ENCODE results near the gene PHACTR1. TPM values are rescaled to one million over a fixed set of nuclear protein-coding genes. Genes with fewer than 3 reads are reported as not detected.

Gene PHACTR1
- total RNA-seq, 4 donors from 2014 or later = 2.0 to 8.3 (median 4.5) TPM

GRCh38 chr6:12977806-12978205 lies 261.2 kb downstream of the PHACTR1 start:
- Histone ChIP-seq H3K9me3 (no peaks in the 10 kb centered on the region), H3K4me3 (no peak overlapping the region), H3K27ac (no peak overlapping the region), H3K4me1 (no peaks in the 10 kb centered on the region), H3K27me3 (no peaks in the 10 kb centered on the region), H3K36me3 (no peaks in the 10 kb centered on the region)
- intact Hi-C loops (cut with DNase I; ENCODE audit: low total_unique reads) = no loop called here
- no peak for DNase-seq
- TF ChIP-seq POLR2A (IDR thresholded peaks at IDR 0.05) = no peak
- TF ChIP-seq CTCF (IDR thresholded peaks at IDR 0.05) = no peak

- no peaks in the 10 kb centered on the region for H3K4me1 ChIP-seq
- H3K4me3 ChIP-seq = no peak overlapping the region
- no peaks in the 10 kb centered on the region for H3K36me3 ChIP-seq
- no peak overlapping the region for H3K27ac ChIP-seq
- no peaks in the 10 kb centered on the region for H3K9me3 ChIP-seq
- intact Hi-C loops (cut with DNase I; ENCODE audit: low total_unique reads) = no loop called here
- no peak for TF ChIP-seq POLR2A (IDR thresholded peaks at IDR 0.05)
- no peak for TF ChIP-seq CTCF (IDR thresholded peaks at IDR 0.05)
- H3K27me3 ChIP-seq = no peaks in the 10 kb centered on the region
- no peak for DNase-seq
Measured at GRCh38 chr6:12980741-12981140, 264.2 kb downstream of the PHACTR1 start.

GRCh38 chr6:12984776-12985175 lies 268.2 kb downstream of the PHACTR1 start:
- intact Hi-C loops (cut with DNase I; ENCODE audit: low total_unique reads) = no loop called here
- Histone ChIP-seq H3K4me1 (no peaks in the 10 kb centered on the region), H3K27ac (no peak overlapping the region), H3K27me3 (no peaks in the 10 kb centered on the region), H3K36me3 (no peaks in the 10 kb centered on the region), H3K9me3 (no peaks in the 10 kb centered on the region), H3K4me3 (no peak overlapping the region)
- no peak for TF ChIP-seq POLR2A (IDR thresholded peaks at IDR 0.05)
- TF ChIP-seq CTCF (IDR thresholded peaks at IDR 0.05) = no peak
- no peak for DNase-seq

- intact Hi-C loops (cut with DNase I; ENCODE audit: low total_unique reads) = no loop called here
- no peaks in the 10 kb centered on the region for H3K9me3 ChIP-seq
- no peaks in the 10 kb centered on the region for H3K36me3 ChIP-seq
- TF ChIP-seq POLR2A (IDR thresholded peaks at IDR 0.05) = no peak
- TF ChIP-seq CTCF (IDR thresholded peaks at IDR 0.05) = no peak
- no peaks in the 10 kb centered on the region for H3K27me3 ChIP-seq
- no peak overlapping the region for H3K4me3 ChIP-seq
- no peak overlapping the region for H3K27ac ChIP-seq
- H3K4me1 ChIP-seq = no peaks in the 10 kb centered on the region
- no peak for DNase-seq
Measured at GRCh38 chr6:12987783-12988182, 271.2 kb downstream of the PHACTR1 start.

GRCh38 chr6:12990162-12990561 lies 273.6 kb downstream of the PHACTR1 start:
- no peak overlapping the region for H3K27ac ChIP-seq
- no peak overlapping the region for H3K4me3 ChIP-seq
- TF ChIP-seq POLR2A (IDR thresholded peaks at IDR 0.05) = no peak
- TF ChIP-seq CTCF (IDR thresholded peaks at IDR 0.05) = no peak
- no peak for DNase-seq
- H3K9me3 ChIP-seq = no peaks in the 10 kb centered on the region
- H3K27me3 ChIP-seq = no peaks in the 10 kb centered on the region
- intact Hi-C loops (cut with DNase I; ENCODE audit: low total_unique reads) = no loop called here
- H3K4me1 ChIP-seq = no peaks in the 10 kb centered on the region
- H3K36me3 ChIP-seq = no peaks in the 10 kb centered on the region
